ENCODE measurements around the gene TSC2. TPM values are rescaled to one million over a fixed set of nuclear protein-coding genes. Genes with fewer than 3 reads are reported as not detected.
"Not testable (repeated sequence)": the region's sequence is repeated elsewhere in the genome, so short reads cannot be mapped to it uniquely, and the experiment has no call there.

TSC2 gene
- total RNA-seq, 1 donor from 2014 or later, result 215 TPM

DNA sequence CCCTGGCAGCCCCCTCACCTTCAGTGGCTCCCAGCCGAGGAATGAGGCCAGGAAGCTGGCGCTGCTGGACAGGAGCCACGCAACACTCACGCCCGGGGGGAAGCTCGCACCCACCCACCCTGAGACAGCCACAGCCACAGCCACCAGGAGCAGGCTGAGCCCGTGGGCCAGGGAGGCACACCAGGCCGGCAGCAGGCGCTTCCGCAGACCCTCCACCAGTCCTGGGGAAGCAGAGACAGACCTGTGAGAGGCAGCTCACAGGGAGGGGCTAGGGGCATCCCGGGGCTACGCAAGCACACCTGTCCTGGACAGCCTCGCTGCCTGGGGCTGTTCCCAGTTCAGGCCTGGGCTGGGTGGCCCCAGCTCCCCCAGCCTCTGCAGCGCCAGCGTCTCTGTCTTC is 46.0 kb downstream of the TSC2 start:
- H3K4me1 Mint-ChIP-seq (ENCODE audit: low read depth, unreplicated experiment), result peaks cover 7% of the 10 kb centered on the region
- H3K27me3 Mint-ChIP-seq (ENCODE audit: unreplicated experiment), result peaks cover 10% of the 10 kb centered on the region
- no peak overlapping the region for H3K27ac Mint-ChIP-seq (ENCODE audit: unreplicated experiment)
- no peak overlapping the region for H3K4me3 Mint-ChIP-seq (ENCODE audit: unreplicated experiment)
- peaks cover 9% of the 10 kb centered on the region for H3K9me3 Mint-ChIP-seq (ENCODE audit: unreplicated experiment)
- no peak for DNase-seq
- H3K36me3 Mint-ChIP-seq (ENCODE audit: unreplicated experiment), result no peaks in the 10 kb centered on the region
- no peak for TF ChIP-seq CTCF (IDR thresholded peaks at IDR 0.05; ENCODE audit: partially characterized antibody, unreplicated experiment)

- Mint-ChIP-seq H3K27ac (ENCODE audit: unreplicated experiment) (no peak overlapping the region), H3K4me3 (ENCODE audit: unreplicated experiment) (no peak overlapping the region), H3K36me3 (ENCODE audit: unreplicated experiment) (no peaks in the 10 kb centered on the region), H3K27me3 (ENCODE audit: unreplicated experiment) (peaks cover 4% of the 10 kb centered on the region), H3K4me1 (ENCODE audit: low read depth, unreplicated experiment) (peaks cover 4% of the 10 kb centered on the region), H3K9me3 (ENCODE audit: unreplicated experiment) (peaks cover 7% of the 10 kb centered on the region)
- TF ChIP-seq CTCF (IDR thresholded peaks at IDR 0.05; ENCODE audit: partially characterized antibody, unreplicated experiment), result no peak
- no peak for DNase-seq
Measured at GRCh38 chr16:2095315-2095853, 47.6 kb downstream of the TSC2 start.

- peaks cover 6% of the 10 kb centered on the region for H3K9me3 Mint-ChIP-seq (ENCODE audit: unreplicated experiment)
- H3K27ac Mint-ChIP-seq (ENCODE audit: unreplicated experiment), result no peak overlapping the region
- peaks cover 4% of the 10 kb centered on the region for H3K27me3 Mint-ChIP-seq (ENCODE audit: unreplicated experiment)
- H3K4me3 Mint-ChIP-seq (ENCODE audit: unreplicated experiment), result no peak overlapping the region
- DNase-seq, result no peak
- H3K36me3 Mint-ChIP-seq (ENCODE audit: unreplicated experiment), result no peaks in the 10 kb centered on the region
- H3K4me1 Mint-ChIP-seq (ENCODE audit: low read depth, unreplicated experiment), result peaks cover 4% of the 10 kb centered on the region
- no peak for TF ChIP-seq CTCF (IDR thresholded peaks at IDR 0.05; ENCODE audit: partially characterized antibody, unreplicated experiment)
Measured at GRCh38 chr16:2095918-2096582, 48.3 kb downstream of the TSC2 start.

DNA sequence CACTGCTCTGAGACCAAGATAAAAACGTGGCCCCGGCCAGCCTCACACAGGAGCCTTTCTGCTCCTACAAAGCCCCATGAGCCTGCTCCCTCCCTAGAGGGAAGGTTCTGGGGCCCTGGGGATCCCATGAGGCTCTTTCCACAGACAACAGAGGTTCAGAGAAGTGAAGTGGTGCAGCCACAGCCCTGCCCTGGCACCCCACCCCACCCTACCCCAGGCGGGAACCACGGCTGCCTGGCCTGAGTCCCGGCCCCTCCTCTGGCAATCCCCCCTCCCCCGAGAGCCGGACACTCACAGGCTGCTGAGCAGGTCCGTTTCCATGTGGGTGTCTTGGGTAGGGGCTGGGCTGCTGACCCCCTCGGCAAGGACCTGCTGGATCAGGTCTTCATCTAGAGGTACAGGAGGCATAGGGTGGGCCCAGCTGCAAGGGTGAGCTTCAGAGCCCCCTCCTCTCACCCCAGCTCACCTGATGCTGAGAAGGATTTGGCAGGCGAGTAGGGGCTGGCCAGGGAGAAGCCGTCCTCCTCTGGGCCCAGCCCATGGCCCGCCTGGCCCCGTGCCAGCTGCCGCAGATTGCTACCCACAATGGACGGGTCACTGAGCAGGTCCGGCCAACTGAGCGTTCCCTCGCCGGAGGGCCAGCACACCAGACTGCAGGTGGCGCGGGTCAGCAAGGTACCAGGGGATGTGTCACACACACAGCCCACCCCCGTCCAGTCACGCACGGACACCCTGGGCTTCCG is 49.2 kb downstream of the TSC2 start:
- Mint-ChIP-seq H3K27ac (ENCODE audit: unreplicated experiment) (no peak overlapping the region), H3K27me3 (ENCODE audit: unreplicated experiment) (peaks cover 2% of the 10 kb centered on the region), H3K36me3 (ENCODE audit: unreplicated experiment) (no peaks in the 10 kb centered on the region)

DNA sequence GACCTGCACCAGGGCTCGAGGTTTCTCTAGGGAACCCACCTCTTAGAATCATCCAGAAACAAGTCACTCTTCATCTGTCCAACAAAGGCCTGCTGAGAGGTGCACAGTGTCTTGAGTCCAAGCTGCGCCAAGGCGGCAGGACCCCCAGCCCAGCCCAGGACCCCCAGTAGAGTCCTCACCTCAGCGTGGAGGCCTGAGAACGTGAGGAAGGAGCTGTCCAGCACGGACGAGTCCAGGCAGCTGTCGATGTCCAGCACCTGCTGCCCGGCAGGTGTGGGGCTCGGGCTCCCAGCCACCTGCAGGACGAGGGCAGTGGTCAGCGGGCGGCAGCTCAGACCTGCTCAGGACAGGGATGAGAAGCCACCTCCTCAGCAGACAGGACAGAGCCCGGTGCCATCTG is 49.9 kb downstream of the TSC2 start:
- not testable (repeated sequence) for DNase-seq; H3K4me3 Mint-ChIP-seq (ENCODE audit: unreplicated experiment); H3K36me3 Mint-ChIP-seq (ENCODE audit: unreplicated experiment); H3K4me1 Mint-ChIP-seq (ENCODE audit: low read depth, unreplicated experiment); H3K27me3 Mint-ChIP-seq (ENCODE audit: unreplicated experiment); H3K9me3 Mint-ChIP-seq (ENCODE audit: unreplicated experiment); H3K27ac Mint-ChIP-seq (ENCODE audit: unreplicated experiment)

More for the DNA sequence above, 49.2 kb downstream of the TSC2 start:
- no peak for DNase-seq
- H3K9me3 Mint-ChIP-seq (ENCODE audit: unreplicated experiment), result peaks cover 7% of the 10 kb centered on the region
- no peak for TF ChIP-seq CTCF (IDR thresholded peaks at IDR 0.05; ENCODE audit: partially characterized antibody, unreplicated experiment)
- H3K4me3 Mint-ChIP-seq (ENCODE audit: unreplicated experiment), result no peak overlapping the region
- peaks cover 4% of the 10 kb centered on the region for H3K4me1 Mint-ChIP-seq (ENCODE audit: low read depth, unreplicated experiment)

DNA sequence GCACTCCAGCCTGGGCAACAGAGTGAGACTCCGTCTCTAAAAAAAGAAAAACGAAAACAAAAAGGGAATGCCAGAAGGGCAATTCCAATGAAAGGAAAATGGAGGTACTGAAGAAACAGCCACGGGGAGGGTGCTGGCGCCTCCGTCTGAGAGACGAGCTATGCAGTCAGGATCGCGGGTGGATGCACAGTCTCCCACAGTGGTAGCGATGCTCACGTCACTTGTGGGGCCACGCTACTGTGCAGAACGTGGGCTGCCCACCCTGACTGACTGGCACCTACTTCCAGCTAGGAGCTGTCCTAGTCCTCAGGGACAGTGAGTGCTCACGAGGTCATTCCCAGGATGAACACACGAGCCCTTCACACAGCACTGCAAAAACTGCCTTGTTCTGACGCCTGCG is 53.8 kb downstream of the TSC2 start:
- not testable (repeated sequence) for H3K4me3 Mint-ChIP-seq (ENCODE audit: unreplicated experiment)

More for the DNA sequence above, 53.8 kb downstream of the TSC2 start:
- not testable (repeated sequence) for H3K4me1 Mint-ChIP-seq (ENCODE audit: low read depth, unreplicated experiment); H3K27me3 Mint-ChIP-seq (ENCODE audit: unreplicated experiment); H3K9me3 Mint-ChIP-seq (ENCODE audit: unreplicated experiment); H3K27ac Mint-ChIP-seq (ENCODE audit: unreplicated experiment); DNase-seq; H3K36me3 Mint-ChIP-seq (ENCODE audit: unreplicated experiment)

All from glutamatergic neuron (in vitro differentiated cells).